HL-60 (cell line): Measurements from ENCODE around the gene BUB1.

Experiments
- CTCF ChIP-seq: IDR thresholded peaks from one replicate; pipeline ENCODE4 v1.5.1; 2011; ENCODE audit warnings: low read length, control low read depth, inconsistent platforms; ENCODE audit not compliant: insufficient read depth
- POLR2AphosphoS5 ChIP-seq: IDR thresholded peaks from 2 replicates; pipeline ENCODE4 v1.6.1; 2012; ENCODE audit warnings: low read depth
- REST ChIP-seq: IDR thresholded peaks from 2 replicates; pipeline ENCODE4 v1.6.1; 2012; ENCODE audit warnings: low read depth; ENCODE audit not compliant: insufficient replicate concordance

GRCh38 chr2:110674620-110675555 lies 3.0 kb downstream of the BUB1 start:
- no peak for TF ChIP-seq CTCF
- no peak for TF ChIP-seq REST
- TF ChIP-seq POLR2AphosphoS5: no peak
